ENCODE data around the gene KASH5. TPM values are rescaled to one million over a fixed set of nuclear protein-coding genes. Genes with fewer than 3 reads are reported as not detected.

KASH5 gene
- total and polyA plus RNA-seq, 2 experiments from 2014 or later: 0.44 TPM; not detected in 1

GRCh38 chr19:49403404-49404187 lies 15.5 kb downstream of the KASH5 start (continued):
- peak; percentile 98 for TF ChIP-seq ZNF462 (CRISPR knock-in tag; IDR thresholded peaks at IDR 0.05)
- TF ChIP-seq POLR2AphosphoS5 (IDR thresholded peaks at IDR 0.05; ENCODE audit: low read depth): peak; percentile 64
- TF ChIP-seq CREB1 (CRISPR knock-in tag; IDR thresholded peaks at IDR 0.05; ENCODE audit: low read depth): peak; percentile 66
- TF ChIP-seq NANOG (IDR thresholded peaks at IDR 0.05; ENCODE audit: borderline replicate concordance): no peak
- TF ChIP-seq ZNF114 (CRISPR knock-in tag; IDR thresholded peaks at IDR 0.05): peak; percentile 99
- peak; percentile 27; the same call in 1 of the 2 replicates for TF ChIP-seq ETS1 (IDR thresholded peaks at IDR 0.05)
- TF ChIP-seq ZNF331 (CRISPR knock-in tag; IDR thresholded peaks at IDR 0.05; ENCODE audit: low read depth): 0 out of 2 replicates have a peak, but pooled peaks have one; percentile 48

- Histone ChIP-seq H3K79me2 (replicated peaks; ENCODE audit: insufficient read depth) (no peaks in the 10 kb centered on the region), H3K36me3 (ENCODE audit: insufficient read depth) (no peaks in the 10 kb centered on the region), H3K9me2 (ENCODE audit: insufficient read depth) (0 out of 2 replicates have a peak, but pooled peaks cover under 1% of the 10 kb centered on the region), H3K4me1 (ENCODE audit: insufficient read depth) (peaks cover 20% of the 10 kb centered on the region), H3K4me2 (no peak overlapping the region), H2AFZ (no peak overlapping the region), H3F3A (replicated peaks; ENCODE audit: low read depth) (peaks cover 9% of the 10 kb centered on the region; the same call in 1 of the 2 replicates), H3K27ac (ENCODE audit: low read depth) (no peak overlapping the region), H4K20me1 (replicated peaks; ENCODE audit: insufficient read depth) (no peaks in the 10 kb centered on the region), H3K4me3 (no peak overlapping the region), H3K27me3 (ENCODE audit: insufficient read depth) (no peaks in the 10 kb centered on the region)
- peaks cover 22% of the 10 kb centered on the region for H3K27me3 Mint-ChIP-seq (ENCODE audit: insufficient read depth, low read depth, poor library complexity)
- peaks cover 22% of the 10 kb centered on the region for H3K4me1 Mint-ChIP-seq
- DNase-seq (ENCODE audit: low spot score) (no peak), ATAC-seq (no peak)
- TF ChIP-seq ZNF331 (CRISPR knock-in tag; IDR thresholded peaks at IDR 0.05; ENCODE audit: low read depth) (no peak), REST (IDR thresholded peaks at IDR 0.05; ENCODE audit: unreplicated experiment) (no peak), EZH2 (IDR thresholded peaks at IDR 0.05; ENCODE audit: low read depth, unreplicated experiment) (no peak), POLR2AphosphoS5 (IDR thresholded peaks at IDR 0.05; ENCODE audit: low read depth) (no peak), ZNF114 (CRISPR knock-in tag; IDR thresholded peaks at IDR 0.05) (no peak)
- H3K36me3 Mint-ChIP-seq (ENCODE audit: low read depth): no peaks in the 10 kb centered on the region
- no peak overlapping the region for H3K4me3 Mint-ChIP-seq
- no peaks in the 10 kb centered on the region; the same call in 2 of the 3 replicates for H3K9me3 Mint-ChIP-seq
- no peak overlapping the region for H3K27ac Mint-ChIP-seq
These were observed 19.0 kb downstream of the KASH5 start for GRCh38 chr19:49407079-49407478.

Data from GM23338 (cell line).